GM21825 (cell line): Measurements from ENCODE around the gene EVI5L.
A peak's percentile ranks its signal among the peaks of the same experiment; 100 is the strongest.

Source experiments
- ATAC-seq: cut with Tn5 transposase; IDR thresholded peaks from one replicate; pipeline ENCODE4 v1.9.1; 2021; ENCODE audit warnings: mild to moderate bottlenecking, moderate library complexity; ENCODE audit not compliant: unreplicated experiment

Gene EVI5L

GRCh38 chr19:7894612-7895309 lies 64.7 kb downstream of the EVI5L start:
- no peak for ATAC-seq

- ATAC-seq = no peak
Observed at GRCh38 chr19:7895565-7895964, 65.5 kb downstream of the EVI5L start.

- no peak for ATAC-seq
Observed at GRCh38 chr19:7897292-7897691, 67.3 kb downstream of the EVI5L start.

GRCh38 chr19:7898967-7899366 lies 68.9 kb downstream of the EVI5L start:
- ATAC-seq = no peak

- no peak for ATAC-seq
Observed at GRCh38 chr19:7899751-7900378, 69.8 kb downstream of the EVI5L start.

GRCh38 chr19:7900401-7900870 lies 70.4 kb downstream of the EVI5L start:
- no peak for ATAC-seq

GRCh38 chr19:7900931-7901330 lies 70.9 kb downstream of the EVI5L start:
- no peak for ATAC-seq

- no peak for ATAC-seq
Observed at GRCh38 chr19:7901337-7901736, 71.3 kb downstream of the EVI5L start.

GRCh38 chr19:7902796-7903243 lies 72.8 kb downstream of the EVI5L start:
- ATAC-seq = no peak

GRCh38 chr19:7903244-7904073 lies 73.4 kb downstream of the EVI5L start, which contains the start of gene MAP2K7:
Gene MAP2K7, plus strand, starts transcription at chr19:7903877. Its CDS starts 68 bp downstream, at chr19:7903945.
- ATAC-seq = peak; percentile 74

GRCh38 chr19:7904074-7905020 lies 74.3 kb downstream of the EVI5L start:
- peak; percentile 26 for ATAC-seq

- no peak for ATAC-seq
Observed at GRCh38 chr19:7905268-7905667, 75.2 kb downstream of the EVI5L start.

- no peak for ATAC-seq
Observed at GRCh38 chr19:7905859-7906258, 75.8 kb downstream of the EVI5L start.

GRCh38 chr19:7907122-7907521 lies 77.1 kb downstream of the EVI5L start:
- ATAC-seq = no peak

GRCh38 chr19:7907544-7907943 lies 77.5 kb downstream of the EVI5L start:
- ATAC-seq = no peak

GRCh38 chr19:7908078-7908699 lies 78.2 kb downstream of the EVI5L start:
- ATAC-seq = no peak

- no peak for ATAC-seq
Observed at GRCh38 chr19:7908742-7909461, 78.9 kb downstream of the EVI5L start.

GRCh38 chr19:7909471-7910067 lies 79.6 kb downstream of the EVI5L start:
- ATAC-seq = no peak
